Erythroblast (primary cell): Measurements from ENCODE around the gene CD38.

Experiments used
- DNase-seq, 2 experiments: peaks; one replicate each; lab custom pipeline; 2025; lab: John Stamatoyannopoulos, UW
- GATA1 ChIP-seq: IDR thresholded peaks from 2 replicates; pipeline ENCODE4 v1.6.1; 2011; ENCODE audit warnings: low read depth, mild to moderate bottlenecking, control low read depth, low read length, moderate library complexity
- POLR2A ChIP-seq: IDR thresholded peaks from 2 replicates; pipeline ENCODE4 v1.6.1; 2011; ENCODE audit warnings: mild to moderate bottlenecking, low read length

Gene CD38

DNA sequence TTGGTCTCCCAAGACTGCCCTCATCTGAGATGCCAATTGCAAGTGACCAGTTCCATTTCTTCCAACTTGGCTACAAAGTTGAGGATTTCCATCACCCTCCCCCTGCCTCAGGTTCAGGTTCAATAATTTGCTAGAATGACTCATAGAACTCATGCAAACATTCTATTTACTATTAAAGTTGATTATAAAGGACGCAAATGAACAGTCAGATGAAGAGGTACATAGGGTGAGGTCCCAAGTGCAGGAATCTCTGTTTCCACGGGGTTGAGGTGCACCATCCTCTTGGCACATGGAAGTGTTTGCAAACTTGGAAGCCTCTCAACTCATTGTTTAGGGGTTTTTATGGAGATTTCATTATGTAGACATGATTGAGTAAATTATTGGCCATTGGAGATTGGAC is 119.4 kb downstream of the CD38 start:
- no peak for DNase-seq
- no peak for TF ChIP-seq POLR2A
- TF ChIP-seq GATA1 = no peak

DNA sequence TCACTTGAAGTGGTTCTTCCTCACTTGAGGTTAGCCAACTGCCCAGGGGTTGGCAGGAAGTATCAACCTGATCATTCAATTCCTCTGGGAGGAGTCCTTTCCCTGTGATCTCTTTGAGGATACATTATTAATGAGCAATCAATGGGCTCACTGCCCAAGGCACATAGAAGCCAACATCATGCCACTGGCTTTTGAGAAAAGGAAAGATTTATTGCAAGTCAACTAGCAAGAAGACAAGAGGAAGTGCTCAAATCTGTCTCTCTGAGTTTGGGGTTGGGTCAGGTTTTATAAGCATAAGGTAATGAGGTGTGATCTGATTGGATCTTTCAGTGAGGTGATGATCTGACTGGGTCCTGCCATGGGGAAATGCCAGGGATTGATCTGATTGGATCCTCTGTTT is 120.8 kb downstream of the CD38 start:
- TF ChIP-seq GATA1 = no peak
- no peak for TF ChIP-seq POLR2A
- DNase-seq = no peak

- TF ChIP-seq POLR2A (no peak), GATA1 (no peak)
- DNase-seq = no peak
These were observed 121.4 kb downstream of the CD38 start for GRCh38 chr4:15899511-15899910.

- TF ChIP-seq POLR2A (no peak), GATA1 (no peak)
- no peak for DNase-seq
These were observed 122.9 kb downstream of the CD38 start for GRCh38 chr4:15901007-15901406.

DNA sequence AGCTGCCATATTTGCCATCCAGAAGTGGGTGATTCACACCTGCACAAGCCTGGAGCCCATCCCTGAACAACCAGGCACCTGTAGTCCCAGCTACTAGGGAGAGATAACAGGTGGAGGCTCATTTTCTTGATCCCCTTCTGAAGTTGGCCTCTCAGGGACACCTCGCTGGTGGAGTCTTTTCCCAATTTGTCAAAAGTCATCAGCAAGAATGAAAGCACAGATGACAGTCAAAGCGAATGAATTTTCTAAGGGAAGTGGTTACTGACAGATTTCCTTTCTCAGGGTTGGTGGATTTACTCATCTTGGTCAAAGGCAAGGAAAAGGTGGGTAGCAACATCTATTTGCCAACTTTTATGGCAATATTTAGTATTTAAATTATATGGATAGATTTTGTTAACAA is 123.9 kb downstream of the CD38 start:
- TF ChIP-seq GATA1 = no peak
- TF ChIP-seq POLR2A = no peak
- DNase-seq = no peak

DNA sequence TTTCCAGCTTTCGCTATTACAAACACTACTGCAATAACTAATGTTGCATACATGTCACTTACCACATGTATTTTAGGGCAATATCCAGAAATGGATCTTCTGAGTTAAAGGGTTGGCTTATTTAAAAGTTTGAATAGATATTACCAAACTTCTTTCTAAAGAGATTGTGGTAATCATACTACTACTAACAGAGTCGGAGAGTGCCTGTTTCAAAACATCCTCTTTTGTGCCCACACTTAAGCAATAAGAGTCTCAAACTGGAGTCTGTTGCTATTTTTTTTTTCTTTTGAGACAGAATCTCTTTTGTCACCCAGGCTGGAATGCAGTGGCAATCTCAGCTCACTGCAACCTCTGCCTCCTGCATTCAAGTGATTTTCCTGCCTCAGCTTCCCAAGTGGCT is 124.6 kb downstream of the CD38 start:
- TF ChIP-seq POLR2A (no peak), GATA1 (no peak)
- DNase-seq = no peak
